ENCODE data around the gene IFI27L1. TPM values are rescaled to one million over a fixed set of nuclear protein-coding genes. Genes with fewer than 3 reads are reported as not detected.

Gene IFI27L1
- 10 to 100 TPM; 21.1 to 75.6 (median 30.4) TPM for total RNA-seq

- in situ Hi-C loops (cut with MboI; ENCODE audit: low pct_unique_long_range_greater_than_20kb in 2 of 9, low sequenced_read_pairs in 9 of 9, unreplicated experiment in 9 of 9): no loop called here
- ATAC-seq (replicated peaks in 6 of 8): peak; percentile 96 to 99 (median 98)
- H3K4me3 ChIP-seq: peak within 1 kb of the TSS; percentile 78 to 95 (median 90)
- WGBS, 10 experiments: 0 to 2% (median 1%) methylated on average over 6 to 36 of the region's 77 CpGs; no CpG with 5 or more reads in 2 of the 10 experiments
- H3K27ac ChIP-seq: peak within 1 kb of the TSS; percentile 89 to 95
- H3K4me1 ChIP-seq (replicated peaks in 1 of 2): peaks cover 20 to 37% of the 10 kb centered on the region in 2 donors
Observed at GRCh38 chr14:94080621-94081385, at the start of gene IFI27L1, which contains the start of gene DDX24. Gene IFI27L1, plus strand, starts transcription at chr14:94081310. Its CDS starts 15,628 bp downstream, at chr14:94096938. Gene DDX24, minus strand, starts transcription at chr14:94081202. Its CDS starts 1,460 bp downstream, at chr14:94079742.

GRCh38 chr14:94031883-94032279 is 49.2 kb upstream of the IFI27L1 start:
- in situ Hi-C loops (cut with MboI; ENCODE audit: low pct_unique_long_range_greater_than_20kb in 2 of 9, low sequenced_read_pairs in 9 of 9, unreplicated experiment in 9 of 9): no loop called here
- peaks cover 6% of the 10 kb centered on the region in 2 donors for H3K4me1 ChIP-seq (replicated peaks in 1 of 2)
- H3K27ac ChIP-seq: peak overlapping the region in 1 of 2 donors; percentile 14
- no peak overlapping the region for H3K4me3 ChIP-seq
- peak in 2 of 8 experiments; percentile 21 to 50 for ATAC-seq (replicated peaks in 6 of 8)
- WGBS, 10 experiments: 0 to 100% (median 81%) methylated on average over 1 to 6 of the region's 7 CpGs; no CpG with 5 or more reads in 2 of the 10 experiments

- Histone ChIP-seq H3K27ac (no peak overlapping the region), H3K4me3 (no peak overlapping the region), H3K4me1 (replicated peaks in 1 of 2) (peaks cover 6% of the 10 kb centered on the region in 2 donors)
- in situ Hi-C loops (cut with MboI; ENCODE audit: low pct_unique_long_range_greater_than_20kb in 2 of 9, low sequenced_read_pairs in 9 of 9, unreplicated experiment in 9 of 9): no loop called here
- 76 to 100% (median 92%) methylated on average over 1 to 3 of the region's 3 CpGs; no CpG with 5 or more reads in 2 of the 10 experiments for WGBS, 10 experiments
- ATAC-seq (replicated peaks in 6 of 8): no peak
Observed at GRCh38 chr14:94034886-94035285, 46.2 kb upstream of the IFI27L1 start.

- WGBS, 10 experiments: 0 to 69% (median 43%) methylated on average over 1 to 11 of the region's 12 CpGs
- H3K4me1 ChIP-seq (replicated peaks in 1 of 2): peaks cover 2% of the 10 kb centered on the region in 2 donors
- peak; percentile 72 to 97 (median 84) for ATAC-seq (replicated peaks in 6 of 8)
- H3K4me3 ChIP-seq: no peak overlapping the region
- in situ Hi-C loops (cut with MboI; ENCODE audit: low pct_unique_long_range_greater_than_20kb in 2 of 9, low sequenced_read_pairs in 9 of 9, unreplicated experiment in 9 of 9): no loop called here
- H3K27ac ChIP-seq: no peak overlapping the region
Observed at GRCh38 chr14:94036313-94037167, 44.6 kb upstream of the IFI27L1 start.

GRCh38 chr14:94037954-94038353 is 43.2 kb upstream of the IFI27L1 start:
- Histone ChIP-seq H3K27ac (no peak overlapping the region), H3K4me3 (no peak overlapping the region), H3K4me1 (replicated peaks in 1 of 2) (no peaks in the 10 kb centered on the region)
- in situ Hi-C loops (cut with MboI; ENCODE audit: low pct_unique_long_range_greater_than_20kb in 2 of 9, low sequenced_read_pairs in 9 of 9, unreplicated experiment in 9 of 9): no loop called here
- ATAC-seq (replicated peaks in 6 of 8): no peak
- WGBS, 10 experiments: 0 to 89% (median 80%) methylated on average over 1 to 7 of the region's 9 CpGs; no CpG with 5 or more reads in 5 of the 10 experiments

- Histone ChIP-seq H3K27ac (no peak overlapping the region), H3K4me1 (replicated peaks in 1 of 2) (no peaks in the 10 kb centered on the region), H3K4me3 (no peak overlapping the region)
- no peak for ATAC-seq (replicated peaks in 6 of 8)
- in situ Hi-C loops (cut with MboI; ENCODE audit: low pct_unique_long_range_greater_than_20kb in 2 of 9, low sequenced_read_pairs in 9 of 9, unreplicated experiment in 9 of 9): no loop called here
- 100% methylated on average over 1 of the region's 7 CpGs; no CpG with 5 or more reads in 9 of the 10 experiments for WGBS, 10 experiments
Observed at GRCh38 chr14:94038510-94038909, 42.6 kb upstream of the IFI27L1 start.

- H3K4me3 ChIP-seq: no peak overlapping the region
- in situ Hi-C loops (cut with MboI; ENCODE audit: low pct_unique_long_range_greater_than_20kb in 2 of 9, low sequenced_read_pairs in 9 of 9, unreplicated experiment in 9 of 9): no loop called here
- no peak overlapping the region for H3K27ac ChIP-seq
- no peak for ATAC-seq (replicated peaks in 6 of 8)
- H3K4me1 ChIP-seq (replicated peaks in 1 of 2): no peaks in the 10 kb centered on the region
- 80 to 100% (median 94%) methylated on average over 1 to 8 of the region's 11 CpGs; no CpG with 5 or more reads in 5 of the 10 experiments for WGBS, 10 experiments
Observed at GRCh38 chr14:94038921-94039629, 42.0 kb upstream of the IFI27L1 start.

- WGBS, 10 experiments: 20 to 82% (median 71%) methylated on average over 1 to 3 of the region's 5 CpGs; no CpG with 5 or more reads in 5 of the 10 experiments
- in situ Hi-C loops (cut with MboI; ENCODE audit: low pct_unique_long_range_greater_than_20kb in 2 of 9, low sequenced_read_pairs in 9 of 9, unreplicated experiment in 9 of 9): no loop called here
- ATAC-seq (replicated peaks in 6 of 8): no peak
- Histone ChIP-seq H3K4me3 (no peak overlapping the region), H3K4me1 (replicated peaks in 1 of 2) (no peaks in the 10 kb centered on the region), H3K27ac (no peak overlapping the region)
Observed at GRCh38 chr14:94040247-94040646, 40.9 kb upstream of the IFI27L1 start.

- in situ Hi-C loops (cut with MboI; ENCODE audit: low pct_unique_long_range_greater_than_20kb in 2 of 9, low sequenced_read_pairs in 9 of 9, unreplicated experiment in 9 of 9): no loop called here
- no peak for ATAC-seq (replicated peaks in 6 of 8)
- 67 to 100% (median 87%) methylated on average over 1 to 5 of the region's 13 CpGs; no CpG with 5 or more reads in 4 of the 10 experiments for WGBS, 10 experiments
Observed at GRCh38 chr14:94040796-94041195, 40.3 kb upstream of the IFI27L1 start.

GRCh38 chr14:94041551-94042346 is 39.4 kb upstream of the IFI27L1 start:
- Histone ChIP-seq H3K4me1 (replicated peaks in 1 of 2) (peaks cover 0 to 6% of the 10 kb centered on the region in 2 donors), H3K4me3 (no peak overlapping the region), H3K27ac (no peak overlapping the region)
- in situ Hi-C loops (cut with MboI; ENCODE audit: low pct_unique_long_range_greater_than_20kb in 2 of 9, low sequenced_read_pairs in 9 of 9, unreplicated experiment in 9 of 9): no loop called here
- 30 to 100% (median 87%) methylated on average over 2 to 8 of the region's 18 CpGs; no CpG with 5 or more reads in 3 of the 10 experiments for WGBS, 10 experiments
- ATAC-seq (replicated peaks in 6 of 8): peak in 7 of 8 experiments; percentile 12 to 79 (median 38)

More at GRCh38 chr14:94040796-94041195, 40.3 kb upstream of the IFI27L1 start:
- Histone ChIP-seq H3K27ac (no peak overlapping the region), H3K4me3 (no peak overlapping the region), H3K4me1 (replicated peaks in 1 of 2) (no peaks in the 10 kb centered on the region)

- peak in 1 of 8 experiments; percentile 4 for ATAC-seq (replicated peaks in 6 of 8)
Observed at GRCh38 chr14:94042433-94043091, 38.5 kb upstream of the IFI27L1 start.

More at GRCh38 chr14:94042433-94043091, 38.5 kb upstream of the IFI27L1 start:
- WGBS, 10 experiments: 0 to 100% (median 80%) methylated on average over 1 to 3 of the region's 12 CpGs; no CpG with 5 or more reads in 5 of the 10 experiments
- Histone ChIP-seq H3K4me1 (replicated peaks in 1 of 2) (peaks cover 0 to 6% of the 10 kb centered on the region in 2 donors), H3K27ac (no peak overlapping the region), H3K4me3 (no peak overlapping the region)
- in situ Hi-C loops (cut with MboI; ENCODE audit: low pct_unique_long_range_greater_than_20kb in 2 of 9, low sequenced_read_pairs in 9 of 9, unreplicated experiment in 9 of 9): no loop called here

All from motor neuron (in vitro differentiated cells).